H9 (cell line): ENCODE data around the gene FHIP1B. TPM values are rescaled to one million over a fixed set of nuclear protein-coding genes. Genes with fewer than 3 reads are reported as not detected.
A peak's percentile ranks its signal among the peaks of the same experiment; 100 is the strongest.

Experiments used
- DNase-seq: peaks from one replicate; pipeline ENCODE4 v3.0.0-alpha.2; 2017
- H2AFZ ChIP-seq: one replicate; pipeline ENCODE4 v1.6.1; 2013; ENCODE audit warnings: mild to moderate bottlenecking, low read length, control low read depth, moderate library complexity
- H2AK5ac ChIP-seq: 2 replicates; pipeline ENCODE4 v1.6.1; 2013; ENCODE audit warnings: low read length, control low read depth, mixed read lengths; ENCODE audit not compliant: insufficient read length
- H2BK120ac ChIP-seq: one replicate; pipeline ENCODE4 v1.6.1; 2013; ENCODE audit warnings: low read depth, mild to moderate bottlenecking, low read length, control low read depth, inconsistent platforms; ENCODE audit not compliant: poor library complexity, severe bottlenecking
- H2BK12ac ChIP-seq: 2 replicates; pipeline ENCODE4 v1.6.1; 2013; ENCODE audit warnings: low read length, control low read depth, mixed read lengths, low read depth; ENCODE audit not compliant: insufficient read length
- H2BK15ac ChIP-seq: 2 replicates; pipeline ENCODE4 v1.6.1; 2013; ENCODE audit warnings: low read depth, low read length, control low read depth
- H2BK20ac ChIP-seq: one replicate; pipeline ENCODE4 v1.6.1; 2013; ENCODE audit warnings: low read depth, mild to moderate bottlenecking, low read length, control low read depth, inconsistent platforms; ENCODE audit not compliant: poor library complexity, severe bottlenecking
- H2BK5ac ChIP-seq: 2 replicates; pipeline ENCODE4 v1.6.1; 2013; ENCODE audit warnings: low read length, control low read depth, mixed read lengths; ENCODE audit not compliant: insufficient read length
- H3K14ac ChIP-seq: 2 replicates; pipeline ENCODE4 v1.6.1; 2013; ENCODE audit warnings: low read length, control low read depth; ENCODE audit not compliant: insufficient read depth
- H3K18ac ChIP-seq: 2 replicates; pipeline ENCODE4 v1.6.1; 2013; ENCODE audit warnings: low read depth, mild to moderate bottlenecking, mixed read lengths, low read length, control low read depth; ENCODE audit not compliant: insufficient read length
- H3K23ac ChIP-seq: 2 replicates; pipeline ENCODE4 v1.6.1; 2013; ENCODE audit warnings: low read length, control low read depth, mixed read lengths, low read depth; ENCODE audit not compliant: insufficient read length
- H3K23me2 ChIP-seq: 2 replicates; pipeline ENCODE4 v1.6.1; 2013; ENCODE audit warnings: low read depth, mild to moderate bottlenecking, mixed read lengths, low read length, control low read depth; ENCODE audit not compliant: insufficient read length, poor library complexity, severe bottlenecking
- H3K27ac ChIP-seq: 2 replicates; pipeline ENCODE4 v1.5.1; 2013; ENCODE audit warnings: low read length, control low read depth, mixed read lengths, low read depth; ENCODE audit not compliant: insufficient read length
- H3K27me3 ChIP-seq: 2 replicates; pipeline ENCODE4 v1.6.1; 2013; ENCODE audit warnings: low read length, control low read depth, inconsistent platforms; ENCODE audit not compliant: insufficient read depth
- H3K4ac ChIP-seq: 2 replicates; pipeline ENCODE4 v1.6.1; 2013; ENCODE audit warnings: low read depth, mild to moderate bottlenecking, control low read depth, inconsistent platforms, low read length, moderate library complexity
- H3K4me1 ChIP-seq: 2 replicates; pipeline ENCODE4 v1.6.1; 2013; ENCODE audit warnings: low read length, control low read depth, inconsistent platforms; ENCODE audit not compliant: insufficient read depth
- H3K4me2 ChIP-seq: 2 replicates; pipeline ENCODE4 v1.6.1; 2013; ENCODE audit warnings: low read length, control low read depth, mixed read lengths; ENCODE audit not compliant: insufficient read length, insufficient read depth
- H3K56ac ChIP-seq: 2 replicates; pipeline ENCODE4 v1.6.1; 2013; ENCODE audit warnings: low read depth, mild to moderate bottlenecking, mixed read lengths, low read length, control low read depth; ENCODE audit not compliant: insufficient read length
- H3K79me1 ChIP-seq: 2 replicates; pipeline ENCODE4 v1.6.1; 2013; ENCODE audit warnings: low read depth, mild to moderate bottlenecking, moderate library complexity, low read length, control low read depth, inconsistent platforms; ENCODE audit not compliant: insufficient read depth, poor library complexity, severe bottlenecking
- H3K79me2 ChIP-seq: 2 replicates; pipeline ENCODE4 v1.6.1; 2013; ENCODE audit warnings: low read length, control low read depth, inconsistent platforms; ENCODE audit not compliant: insufficient read depth
- H3K9ac ChIP-seq: 2 replicates; pipeline ENCODE4 v1.6.1; 2013; ENCODE audit warnings: low read length, control low read depth, mixed read lengths; ENCODE audit not compliant: insufficient read length; ENCODE audit errors: extremely low read depth
- H3K9me3 ChIP-seq: one replicate; pipeline ENCODE4 v1.6.1; 2013; ENCODE audit warnings: low read depth, low read length, inconsistent platforms; ENCODE audit not compliant: control insufficient read depth
- H3T11ph ChIP-seq: one replicate; pipeline ENCODE4 v1.6.1; 2013; ENCODE audit warnings: mild to moderate bottlenecking, low read length, control low read depth, inconsistent platforms
- H4K20me1 ChIP-seq: one replicate; pipeline ENCODE4 v1.6.1; 2013; ENCODE audit not compliant: control insufficient read depth, insufficient read length, insufficient read depth
- H4K5ac ChIP-seq: 2 replicates; pipeline ENCODE4 v1.6.1; 2013; ENCODE audit warnings: low read depth, mild to moderate bottlenecking, mixed read lengths, low read length, control low read depth; ENCODE audit not compliant: insufficient read length
- H4K8ac ChIP-seq: replicated peaks from 2 replicates; pipeline ENCODE4 v1.6.1; 2013; ENCODE audit warnings: low read length, control low read depth, mixed read lengths, low read depth; ENCODE audit not compliant: insufficient read length
- H4K91ac ChIP-seq: 2 replicates; pipeline ENCODE4 v1.6.1; 2013; ENCODE audit warnings: low read depth, mild to moderate bottlenecking, moderate library complexity, mixed read lengths, low read length, control low read depth; ENCODE audit not compliant: insufficient read length
- H3K27ac Mint-ChIP-seq, 3 experiments: 2 replicates in 2 of 3; 3 replicates in 1 of 3; pipeline ENCODE4 v1.8.0; 2020 to 2021; ENCODE audit warnings: mixed read lengths in 3 of 3, mild to moderate bottlenecking in 1 of 3, moderate library complexity in 1 of 3
- H3K27me3 Mint-ChIP-seq: 2 replicates; pipeline ENCODE4 v1.8.0; 2021; ENCODE audit warnings: low read depth, mild to moderate bottlenecking, moderate library complexity, mixed read lengths
- H3K36me3 Mint-ChIP-seq, 3 experiments: 2 replicates in 2 of 3; 3 replicates in 1 of 3; pipeline ENCODE4 v1.8.0; 2020 to 2021; ENCODE audit warnings: low read depth in 3 of 3, mixed read lengths in 3 of 3; ENCODE audit not compliant: insufficient read depth in 1 of 3
- H3K4me1 Mint-ChIP-seq, 2 experiments: 2 replicates each; pipeline ENCODE4 v1.8.0; 2020; ENCODE audit warnings: mixed read lengths in 2 of 2
- H3K4me3 Mint-ChIP-seq, 2 experiments: 2 replicates in 1 of 2; 3 replicates in 1 of 2; pipeline ENCODE4 v1.8.0; 2020 to 2021; ENCODE audit warnings: mild to moderate bottlenecking in 2 of 2, mixed read lengths in 2 of 2, moderate library complexity in 1 of 2
- H3K9me3 Mint-ChIP-seq, 2 experiments: 2 replicates in 1 of 2; 3 replicates in 1 of 2; pipeline ENCODE4 v1.8.0; 2020; ENCODE audit warnings: mild to moderate bottlenecking in 2 of 2, mixed read lengths in 2 of 2, moderate library complexity in 1 of 2
- WGBS: extraction: QIAGEN DNeasy Blood & Tissue Kit; methylation state at CpG from one replicate; pipeline ENCODE4 v1.1.7; 2013; ENCODE audit warnings: missing lambda C conversion rate, low lambda C conversion rate, mixed read lengths; ENCODE audit not compliant: insufficient read length; ENCODE audit errors: extremely low coverage; 5-methylcytosine and 5-hydroxymethylcytosine counted together
- total RNA-seq: library from RNA; stranded (reverse); gene quantifications from 2 replicates; pipeline ENCODE4 v1.2.1, GENCODE V29; 2021
- TF ChIP-seq, protein P1 (sequence below): fragments of 200-600 bp; sonication (generic); conservative IDR thresholded peaks from 3 replicates; pipeline ENCODE4 v1.8.0; 2021; ENCODE audit warnings: antibody characterized with exemption, mild to moderate bottlenecking

FHIP1B gene
- total RNA-seq, 1 experiment from 2014 or later: 28.5 TPM

DNA sequence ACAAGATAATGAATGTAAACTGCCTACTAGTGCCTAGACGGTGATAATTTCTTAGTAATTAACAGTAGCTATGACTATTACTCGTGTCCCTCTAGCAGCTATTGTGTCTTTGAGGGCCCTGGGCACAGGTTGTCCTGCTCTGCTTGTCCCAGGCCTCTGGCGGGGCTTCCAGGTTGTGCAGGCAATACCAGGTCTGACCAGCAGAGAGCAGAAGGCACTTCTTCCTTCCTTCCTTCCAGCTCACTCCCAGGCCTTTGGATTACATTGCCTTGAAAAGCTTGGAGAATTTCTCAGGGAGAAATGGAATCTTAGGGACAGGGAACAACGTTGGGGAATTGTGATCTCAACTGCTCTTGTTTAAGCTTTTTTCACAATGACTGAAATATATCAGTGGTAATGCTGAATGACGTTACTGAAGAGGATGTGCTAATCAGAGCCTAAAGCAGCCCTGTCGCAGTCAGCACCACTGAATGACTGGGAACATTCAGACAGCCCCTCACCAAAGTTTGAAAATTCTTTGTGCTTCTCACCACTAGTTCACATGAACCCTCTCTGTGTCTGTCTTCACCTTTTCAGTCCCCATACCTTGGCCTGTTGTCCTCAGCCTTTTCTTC is 16.8 kb upstream of the FHIP1B start:
- H4K91ac ChIP-seq: no peak overlapping the region
- H2BK12ac ChIP-seq: no peak overlapping the region
- H3K9me3 ChIP-seq: no peaks in the 10 kb centered on the region
- peak overlapping the region in 1 of 3 experiments; percentile 17; a peak in 1 of 7 replicates for H3K27ac Mint-ChIP-seq
- H2AFZ ChIP-seq: no peak overlapping the region
- no peak overlapping the region for H3K14ac ChIP-seq
- no peaks in the 10 kb centered on the region for H3K4me1 ChIP-seq
- no peak overlapping the region for H2BK5ac ChIP-seq
- no peak overlapping the region for H2AK5ac ChIP-seq
- H2BK120ac ChIP-seq: no peak overlapping the region
- TF ChIP-seq, protein P1, sequence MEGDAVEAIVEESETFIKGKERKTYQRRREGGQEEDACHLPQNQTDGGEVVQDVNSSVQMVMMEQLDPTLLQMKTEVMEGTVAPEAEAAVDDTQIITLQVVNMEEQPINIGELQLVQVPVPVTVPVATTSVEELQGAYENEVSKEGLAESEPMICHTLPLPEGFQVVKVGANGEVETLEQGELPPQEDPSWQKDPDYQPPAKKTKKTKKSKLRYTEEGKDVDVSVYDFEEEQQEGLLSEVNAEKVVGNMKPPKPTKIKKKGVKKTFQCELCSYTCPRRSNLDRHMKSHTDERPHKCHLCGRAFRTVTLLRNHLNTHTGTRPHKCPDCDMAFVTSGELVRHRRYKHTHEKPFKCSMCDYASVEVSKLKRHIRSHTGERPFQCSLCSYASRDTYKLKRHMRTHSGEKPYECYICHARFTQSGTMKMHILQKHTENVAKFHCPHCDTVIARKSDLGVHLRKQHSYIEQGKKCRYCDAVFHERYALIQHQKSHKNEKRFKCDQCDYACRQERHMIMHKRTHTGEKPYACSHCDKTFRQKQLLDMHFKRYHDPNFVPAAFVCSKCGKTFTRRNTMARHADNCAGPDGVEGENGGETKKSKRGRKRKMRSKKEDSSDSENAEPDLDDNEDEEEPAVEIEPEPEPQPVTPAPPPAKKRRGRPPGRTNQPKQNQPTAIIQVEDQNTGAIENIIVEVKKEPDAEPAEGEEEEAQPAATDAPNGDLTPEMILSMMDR: peak; percentile 95
- no peaks in the 10 kb centered on the region; a peak in 1 of 5 replicates for H3K9me3 Mint-ChIP-seq
- H3K56ac ChIP-seq: no peak overlapping the region
- no peak overlapping the region for H3K4ac ChIP-seq
- peaks cover 10% of the 10 kb centered on the region in 2 experiments for H3K4me1 Mint-ChIP-seq
- H2BK20ac ChIP-seq: no peak overlapping the region
- H3K23ac ChIP-seq: no peak overlapping the region
- H3K4me2 ChIP-seq: no peak overlapping the region
- H3K9ac ChIP-seq: no peak overlapping the region
- peak; percentile 91 for DNase-seq
- no peaks in the 10 kb centered on the region for H3K79me2 ChIP-seq
- H3K4me3 Mint-ChIP-seq: peak overlapping the region in 1 of 2 experiments; percentile 28; a peak in 1 of 5 replicates
- WGBS: no CpG with 5 or more reads among the region's 6 CpGs
- H3K79me1 ChIP-seq: no peaks in the 10 kb centered on the region
- H3K23me2 ChIP-seq: no peaks in the 10 kb centered on the region
- no peaks in the 10 kb centered on the region for H3K36me3 Mint-ChIP-seq
- no peaks in the 10 kb centered on the region for H4K20me1 ChIP-seq
- H4K5ac ChIP-seq: no peak overlapping the region
- no peaks in the 10 kb centered on the region for H3K27me3 ChIP-seq
- H3T11ph ChIP-seq: no peak overlapping the region
- no peak overlapping the region for H4K8ac ChIP-seq
- H3K27ac ChIP-seq: no peak overlapping the region
- no peak overlapping the region for H2BK15ac ChIP-seq
- no peak overlapping the region for H3K18ac ChIP-seq
- peaks cover 7% of the 10 kb centered on the region for H3K27me3 Mint-ChIP-seq
